ENCODE results near the gene PROZ.
A peak's percentile ranks its signal among the peaks of the same experiment; 100 is the strongest.
"Not testable (repeated sequence)": the region's sequence is repeated elsewhere in the genome, so short reads cannot be mapped to it uniquely, and the experiment has no call there.

PROZ gene

DNA sequence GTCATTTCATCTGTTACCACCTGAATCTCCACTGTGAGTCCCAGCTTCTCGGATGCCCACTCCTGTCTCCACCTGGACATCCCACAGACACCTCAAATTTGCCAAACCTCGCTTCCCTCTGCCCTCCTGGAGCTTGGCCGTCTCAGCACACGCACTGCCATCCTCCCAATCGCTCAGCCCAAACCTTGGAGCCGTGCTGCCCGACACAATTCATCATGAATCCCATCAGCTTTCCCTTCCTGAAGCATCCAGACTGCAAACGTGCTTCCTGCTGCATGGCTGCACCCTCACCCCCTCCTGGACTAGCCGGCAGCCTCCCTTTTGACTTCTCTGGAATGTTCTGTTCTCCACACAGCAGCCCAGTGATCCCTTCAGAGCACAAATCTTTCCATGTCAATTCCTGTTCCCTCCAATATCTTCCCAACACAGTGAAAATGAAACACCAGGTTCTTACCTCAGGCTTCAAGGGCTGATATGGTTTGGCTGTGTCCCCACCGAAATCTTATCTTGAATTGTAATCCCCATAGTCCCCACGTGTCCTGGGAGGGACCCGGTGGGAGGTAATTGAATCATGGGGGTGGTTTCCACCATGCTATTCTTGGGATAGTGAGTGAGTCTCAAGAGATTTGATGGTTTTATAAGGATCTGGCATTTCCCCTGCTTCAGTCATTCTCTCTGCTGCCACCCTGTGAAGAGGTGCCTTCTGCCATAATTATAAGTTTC lies 1.1 kb upstream of the PROZ start:
- no peak for DNase-seq (ENCODE audit: low spot score)

DNA sequence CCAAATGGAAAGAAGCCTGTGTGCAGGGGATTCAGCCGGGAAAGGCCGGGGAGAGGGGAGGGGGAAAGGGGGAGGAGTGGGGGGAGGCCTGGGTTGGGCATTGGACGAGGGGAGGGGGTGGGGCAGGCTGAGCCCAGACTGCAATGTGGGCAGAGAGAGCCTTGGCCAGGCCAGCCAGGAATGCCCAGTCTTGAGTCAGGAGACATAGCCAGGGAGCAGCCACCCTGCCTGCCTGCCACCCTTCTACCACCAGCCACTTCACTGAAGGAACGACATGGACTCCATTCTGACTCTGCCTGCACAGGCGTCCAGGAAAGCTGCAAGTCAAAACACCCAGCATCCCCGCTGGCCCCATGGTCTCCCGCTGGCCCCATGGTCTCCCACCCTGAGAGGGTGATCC lies 498 bp downstream of the PROZ start:
- DNase-seq (ENCODE audit: low spot score), result no peak

DNA sequence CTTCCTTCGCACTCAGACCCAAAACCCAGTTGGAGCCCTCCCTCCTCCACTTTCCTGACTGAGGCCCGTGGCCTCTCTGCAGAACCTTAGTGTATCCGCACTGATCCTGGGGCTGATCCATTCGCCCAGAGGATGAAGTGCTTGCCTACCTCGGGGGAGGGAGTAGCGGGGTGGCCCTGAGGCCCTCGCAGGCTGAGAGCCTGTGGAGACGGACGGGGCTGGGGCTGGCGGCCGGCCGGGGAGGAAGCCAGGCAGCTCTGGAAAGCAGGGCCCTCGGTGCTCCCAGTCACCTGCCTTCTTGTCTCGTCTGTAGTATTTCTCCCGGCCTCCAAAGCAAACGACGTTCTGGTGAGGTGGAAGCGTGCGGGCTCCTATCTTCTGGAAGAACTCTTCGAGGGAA lies 1.3 kb downstream of the PROZ start:
- DNase-seq (ENCODE audit: low spot score), result no peak

DNA sequence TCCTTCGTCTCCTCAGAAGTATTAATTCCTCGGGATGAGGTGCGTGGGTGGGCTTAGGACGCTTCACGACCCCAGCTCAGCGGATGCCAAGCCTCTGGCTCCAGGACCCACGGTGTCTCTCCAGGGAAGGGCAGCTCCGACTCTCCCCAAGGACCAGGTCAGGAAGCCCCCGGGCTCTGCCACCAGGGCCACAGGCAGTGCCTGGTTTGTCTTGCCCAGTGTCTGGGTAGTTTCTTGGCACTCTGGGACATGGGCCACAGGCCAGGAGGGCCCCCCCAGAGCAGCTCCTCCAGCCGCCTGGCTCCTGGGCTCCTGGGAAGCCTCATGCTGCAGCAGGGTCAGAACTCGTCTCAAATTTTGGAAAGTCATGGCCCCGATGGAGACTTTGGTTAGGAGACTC lies 2.5 kb downstream of the PROZ start:
- no peak for DNase-seq (ENCODE audit: low spot score)

DNA sequence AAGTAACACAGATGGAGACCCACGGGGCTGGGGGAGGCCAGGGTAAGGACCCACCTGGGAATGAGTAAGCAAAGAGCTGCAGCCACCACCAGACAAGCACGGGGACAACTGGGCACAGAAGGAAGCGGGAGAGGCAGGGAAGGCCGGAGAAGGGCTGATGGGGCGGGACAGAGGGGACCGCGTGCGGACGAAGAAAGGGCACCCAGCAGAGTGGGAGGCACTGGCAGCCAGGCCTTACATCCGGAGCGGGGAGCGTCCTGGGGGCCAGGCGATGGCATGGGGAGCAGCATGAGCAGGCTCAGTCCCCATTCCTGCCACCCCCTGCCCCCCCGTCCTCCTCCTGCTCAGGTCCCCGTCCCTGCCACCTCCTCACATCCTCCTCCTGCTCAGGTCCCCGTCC lies 3.0 kb downstream of the PROZ start:
- DNase-seq (ENCODE audit: low spot score), result no peak

DNA sequence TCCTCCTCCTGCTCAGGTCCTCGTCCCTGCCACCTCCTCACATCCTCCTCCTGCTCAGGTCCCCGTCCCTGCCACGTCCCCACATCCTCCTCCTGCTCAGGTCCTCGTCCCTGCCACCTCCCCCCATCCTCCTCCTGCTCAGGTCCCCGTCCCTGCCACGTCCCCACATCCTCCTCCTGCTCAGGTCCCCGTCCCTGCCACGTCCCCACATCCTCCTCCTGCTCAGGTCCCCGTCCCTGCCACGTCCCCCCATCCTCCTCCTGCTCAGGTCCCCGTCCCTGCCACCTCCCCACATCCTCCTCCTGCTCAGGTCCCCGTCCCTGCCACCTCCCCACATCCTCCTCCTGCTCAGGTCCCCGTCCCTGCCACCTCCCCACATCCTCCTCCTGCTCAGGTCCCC lies 3.5 kb downstream of the PROZ start:
- DNase-seq (ENCODE audit: low spot score), result not testable (repeated sequence)

DNA sequence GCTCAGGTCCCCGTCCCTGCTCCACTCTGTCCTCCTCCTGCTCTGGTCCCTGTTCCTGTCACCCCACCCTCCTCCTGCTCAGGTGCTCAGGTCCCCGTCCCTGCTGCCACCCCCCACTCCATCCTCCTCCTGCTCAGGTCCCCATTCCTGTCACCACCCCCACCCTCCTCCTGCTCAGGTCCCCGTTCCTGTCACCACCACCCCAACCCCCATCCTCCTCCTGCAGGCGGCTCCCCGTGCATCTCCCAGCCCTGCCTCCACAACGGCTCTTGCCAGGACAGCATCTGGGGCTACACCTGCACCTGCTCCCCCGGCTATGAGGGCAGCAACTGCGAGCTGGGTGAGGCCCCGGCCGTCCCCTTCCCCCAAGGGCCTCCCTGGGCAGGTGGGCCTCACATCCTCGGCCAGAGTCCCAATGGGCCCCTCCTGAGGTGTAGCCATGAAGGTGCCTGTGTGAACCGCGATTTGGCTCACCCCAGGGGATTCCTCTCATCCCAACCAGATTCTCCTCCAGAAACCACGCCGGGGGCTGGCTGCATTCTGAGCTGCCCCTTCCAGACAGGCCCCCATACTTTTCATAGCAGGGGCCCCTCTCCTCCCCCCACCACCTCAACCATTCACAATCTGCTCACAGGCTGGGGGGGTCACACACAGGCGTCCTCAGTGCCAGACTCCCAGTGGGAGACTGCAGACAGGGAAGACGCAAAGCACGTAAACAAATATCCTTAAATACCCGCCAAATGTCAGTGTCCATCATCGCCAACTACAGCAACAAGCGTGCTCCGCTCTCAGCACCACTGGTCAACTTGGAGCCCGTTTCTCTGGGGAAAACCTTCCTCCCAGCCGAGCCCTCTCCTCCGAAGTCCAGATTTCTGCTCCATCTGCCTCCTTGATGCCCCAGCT lies 4.6 kb downstream of the PROZ start:
- no peak for DNase-seq (ENCODE audit: low spot score)

DNA sequence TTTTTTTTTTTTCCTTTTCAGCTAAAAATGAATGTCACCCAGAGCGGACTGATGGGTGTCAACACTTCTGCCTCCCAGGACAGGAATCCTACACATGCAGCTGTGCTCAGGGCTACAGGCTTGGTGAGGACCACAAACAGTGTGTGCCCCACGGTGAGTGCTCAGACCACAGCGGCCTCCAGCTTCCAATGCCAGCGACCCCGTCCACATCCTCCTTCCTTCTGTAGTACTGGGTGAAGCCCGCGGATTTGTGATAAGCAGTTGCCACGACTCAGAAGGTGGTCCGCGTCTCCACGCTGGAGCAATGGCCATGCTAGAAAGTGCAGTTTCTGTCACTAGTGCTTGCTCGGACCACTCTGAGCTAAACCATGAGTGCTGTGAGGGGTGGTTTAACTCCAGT lies 6.0 kb downstream of the PROZ start:
- no peak for DNase-seq (ENCODE audit: low spot score)

DNA sequence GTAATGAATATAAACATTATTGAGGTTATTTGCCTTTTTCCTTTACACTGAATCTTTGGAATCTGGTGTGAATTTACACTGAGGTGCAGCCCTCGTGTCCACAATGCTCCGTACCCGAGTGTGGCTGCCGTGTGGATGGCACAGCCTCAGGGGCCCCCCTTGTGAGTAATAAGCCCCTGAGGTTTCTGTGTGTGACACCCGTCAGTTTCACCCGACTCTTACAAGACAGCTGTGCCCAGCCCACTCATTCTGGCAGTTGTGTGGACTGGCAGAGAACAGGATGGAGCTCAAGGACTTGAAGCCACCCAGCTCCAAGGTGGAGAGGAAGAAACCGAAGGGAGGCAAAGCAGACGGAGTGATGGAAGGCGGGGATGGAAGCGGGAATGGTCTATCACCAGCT lies 7.8 kb downstream of the PROZ start:
- no peak for DNase-seq (ENCODE audit: low spot score)

DNA sequence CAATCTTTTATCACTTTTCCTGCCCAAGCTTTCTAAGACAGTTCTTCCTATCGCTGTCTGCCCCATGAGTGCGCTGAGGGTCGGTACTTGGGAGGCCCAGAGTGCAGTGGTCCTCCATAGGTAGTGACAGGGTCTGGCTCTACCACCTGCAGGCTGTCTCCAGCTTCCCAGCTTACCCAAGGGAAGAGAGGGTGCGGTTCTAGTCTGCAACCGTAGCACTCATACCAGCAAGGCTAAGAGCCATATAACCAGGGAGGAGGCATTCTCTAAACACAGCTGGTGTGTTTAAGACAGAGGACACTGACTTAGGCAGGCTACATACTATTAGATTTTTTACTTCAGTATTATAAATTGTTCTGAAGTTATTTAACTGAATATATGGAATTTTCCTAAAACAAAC lies 8.2 kb downstream of the PROZ start:
- DNase-seq (ENCODE audit: low spot score), result no peak

DNA sequence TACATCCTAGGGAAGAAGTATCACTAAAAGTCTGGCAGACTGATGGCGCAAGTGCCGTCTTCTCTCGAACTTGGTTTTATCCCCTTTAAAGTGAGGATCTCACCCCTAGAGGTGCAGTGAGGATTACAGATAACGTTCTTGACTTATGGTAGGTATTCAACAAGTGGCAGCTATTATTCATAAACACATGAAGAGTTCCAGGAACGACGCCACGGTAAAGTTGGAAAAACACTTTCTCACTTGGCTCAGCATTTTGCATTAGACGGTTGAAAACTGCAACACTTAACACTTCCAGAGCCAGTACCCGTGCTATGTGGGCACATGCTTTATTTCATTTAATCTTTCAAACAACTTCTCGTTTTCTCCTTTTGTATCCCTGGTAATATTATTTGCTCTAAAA lies 8.7 kb downstream of the PROZ start:
- DNase-seq (ENCODE audit: low spot score), result no peak

DNA sequence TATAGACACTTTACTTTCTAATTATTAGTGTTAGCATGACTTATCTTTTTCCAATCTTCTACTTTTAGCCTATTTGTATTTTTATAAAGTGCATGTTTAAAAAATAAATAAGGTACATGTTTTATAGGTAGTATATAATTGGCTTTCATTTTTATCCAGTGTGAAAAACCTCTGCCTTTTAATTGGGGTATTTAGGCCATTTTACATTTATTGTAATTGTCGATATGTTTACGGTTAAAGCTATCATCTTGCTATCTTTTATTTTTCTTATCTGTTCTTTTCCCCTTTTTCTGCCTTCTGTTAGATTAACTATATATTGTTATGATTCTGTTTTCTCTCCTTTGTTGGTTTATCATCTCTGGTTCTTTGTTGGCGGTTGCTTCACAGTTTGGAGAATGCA lies 9.1 kb downstream of the PROZ start:
- no peak for DNase-seq (ENCODE audit: low spot score)

DNA sequence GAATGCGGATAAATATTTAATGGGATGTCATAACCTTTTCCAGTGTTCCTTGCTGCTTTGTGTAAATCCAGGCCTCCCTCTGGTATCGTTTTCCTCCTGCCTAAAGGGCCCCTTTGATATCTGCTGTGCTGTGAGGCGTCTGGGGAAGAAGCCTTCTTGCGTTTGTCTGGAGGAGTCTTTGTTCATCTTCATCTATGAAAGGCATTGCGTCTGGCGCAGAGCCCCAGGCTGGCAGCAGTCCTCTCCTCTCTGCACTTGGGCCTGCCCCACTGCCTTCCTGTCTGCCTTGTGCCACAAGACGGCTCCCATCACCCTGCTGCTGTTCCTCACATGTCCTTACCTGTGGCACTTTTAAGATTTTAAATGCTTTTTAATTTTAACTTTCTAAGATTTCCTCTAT lies 9.8 kb downstream of the PROZ start:
- DNase-seq (ENCODE audit: low spot score), result no peak

DNA sequence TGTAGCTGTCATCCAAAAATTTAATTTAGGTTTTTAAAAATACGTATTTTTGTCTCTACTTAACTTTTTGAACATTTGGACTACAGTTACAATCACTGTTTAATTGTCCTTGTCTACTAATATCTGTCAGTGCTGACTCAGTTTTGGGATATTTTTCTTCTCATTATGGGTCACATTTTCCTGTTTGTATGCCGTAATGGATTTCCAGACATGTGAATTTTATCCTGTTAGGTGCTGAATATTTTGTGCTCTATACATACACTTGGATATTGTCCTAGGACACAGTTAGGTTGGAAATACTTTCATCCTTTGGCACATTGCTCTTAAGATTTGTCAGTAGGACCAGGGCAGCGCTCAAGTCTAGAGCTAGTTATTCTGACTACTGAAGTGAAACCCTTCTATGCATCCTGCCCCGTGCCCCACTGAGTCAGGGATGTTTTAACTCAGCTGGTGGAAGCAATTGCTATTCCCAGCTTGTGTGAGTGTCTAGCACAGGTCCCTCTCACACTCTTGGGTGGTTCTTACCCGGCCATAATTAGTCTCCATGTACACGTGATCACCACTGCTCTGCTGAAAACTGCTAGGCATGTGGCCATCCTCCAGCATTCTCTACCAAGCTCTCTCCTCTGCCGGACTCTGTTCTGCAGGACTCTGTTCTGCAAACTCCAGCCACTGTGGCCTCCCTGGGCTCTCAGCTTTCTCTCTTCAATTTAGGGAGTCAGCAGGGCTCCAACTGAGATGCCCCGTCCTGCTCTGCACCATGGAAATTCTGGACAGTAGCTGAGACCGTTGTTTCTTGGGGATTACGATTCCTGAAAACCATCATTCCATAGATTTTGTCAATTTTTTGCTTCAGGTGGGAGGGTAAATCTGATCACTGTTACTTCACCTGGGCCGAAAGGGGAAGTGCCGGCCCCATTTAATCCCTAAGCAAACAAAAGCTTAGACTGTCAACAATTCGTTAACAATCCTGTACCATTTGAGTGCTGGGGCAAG lies 11.1 kb downstream of the PROZ start:
- no peak for DNase-seq (ENCODE audit: low spot score)

DNA sequence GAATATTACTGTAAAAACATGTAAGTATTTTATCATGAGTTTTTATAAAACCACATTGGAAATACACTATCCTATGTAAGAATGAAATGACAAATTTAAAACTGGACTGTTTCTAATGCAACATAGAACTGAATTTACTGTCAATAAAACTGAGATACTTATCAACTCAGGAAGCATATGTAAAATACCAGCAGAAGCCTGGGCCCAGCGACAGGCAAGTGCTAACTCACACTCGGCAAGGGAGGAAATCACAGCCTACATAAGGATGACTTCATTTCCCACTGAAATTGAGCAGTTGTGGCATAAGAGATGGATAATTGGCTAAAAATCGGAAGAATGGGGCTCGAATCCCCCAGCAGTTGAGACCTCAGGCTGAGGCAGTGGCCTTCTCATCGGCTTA lies 12.1 kb downstream of the PROZ start:
- no peak for DNase-seq (ENCODE audit: low spot score)

DNA sequence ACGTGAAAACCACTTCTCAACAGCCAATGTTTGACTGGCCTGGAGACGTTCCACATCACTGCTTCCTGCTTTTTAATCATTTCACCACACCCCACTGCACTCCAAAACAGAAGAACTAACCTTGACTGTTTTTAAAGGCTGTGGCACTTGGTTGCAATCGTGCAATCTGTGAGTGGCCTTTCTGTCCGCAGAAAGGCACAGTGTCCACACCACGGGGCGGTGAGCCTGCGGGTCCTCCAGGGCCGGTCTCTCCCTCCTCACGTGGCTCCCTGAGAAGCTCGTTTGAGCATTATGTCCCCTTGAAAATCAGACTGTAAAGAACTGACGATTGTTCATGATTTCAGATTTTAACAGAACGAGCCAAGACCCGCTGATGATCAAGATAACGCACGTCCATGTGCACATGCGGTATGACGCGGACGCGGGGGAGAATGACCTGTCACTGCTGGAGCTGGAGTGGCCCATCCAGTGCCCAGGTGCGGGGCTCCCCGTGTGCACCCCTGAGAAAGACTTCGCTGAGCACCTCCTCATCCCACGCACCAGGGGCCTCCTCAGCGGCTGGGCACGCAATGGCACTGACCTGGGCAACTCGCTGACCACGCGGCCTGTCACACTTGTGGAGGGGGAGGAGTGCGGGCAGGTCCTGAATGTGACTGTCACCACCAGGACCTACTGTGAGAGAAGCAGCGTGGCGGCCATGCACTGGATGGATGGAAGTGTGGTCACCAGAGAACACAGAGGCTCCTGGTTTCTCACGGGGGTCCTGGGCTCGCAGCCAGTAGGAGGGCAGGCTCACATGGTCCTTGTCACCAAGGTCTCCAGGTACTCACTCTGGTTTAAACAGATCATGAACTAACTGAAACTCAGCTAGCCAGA lies 13.0 kb downstream of the PROZ start:
- DNase-seq (ENCODE audit: low spot score), result no peak

DNA sequence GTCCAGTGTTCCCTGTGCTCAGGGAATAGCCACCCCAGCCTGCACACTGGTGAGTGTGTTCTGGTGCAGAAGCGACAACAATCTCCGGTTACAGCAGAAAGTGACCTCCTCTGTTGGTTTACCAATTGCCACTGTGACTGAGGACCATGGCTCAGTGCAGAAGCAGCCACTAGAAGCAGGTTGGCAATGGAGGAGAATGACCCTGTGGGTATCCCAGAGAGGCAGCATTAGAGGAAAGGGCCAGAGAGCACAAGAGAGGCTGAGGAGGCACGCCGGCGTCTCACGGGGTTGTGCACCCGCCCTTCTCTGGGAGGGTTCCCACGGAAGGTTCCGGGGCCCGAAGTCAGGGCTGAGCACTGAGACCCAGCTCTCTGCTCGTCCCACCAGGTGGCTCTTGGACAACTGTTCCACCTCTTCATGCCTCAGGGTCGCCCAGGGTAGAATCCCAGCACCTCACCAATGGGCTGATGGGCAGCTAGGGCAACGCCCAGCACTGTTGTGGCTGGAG lies 14.0 kb downstream of the PROZ start:
- no peak for DNase-seq (ENCODE audit: low spot score)

DNA sequence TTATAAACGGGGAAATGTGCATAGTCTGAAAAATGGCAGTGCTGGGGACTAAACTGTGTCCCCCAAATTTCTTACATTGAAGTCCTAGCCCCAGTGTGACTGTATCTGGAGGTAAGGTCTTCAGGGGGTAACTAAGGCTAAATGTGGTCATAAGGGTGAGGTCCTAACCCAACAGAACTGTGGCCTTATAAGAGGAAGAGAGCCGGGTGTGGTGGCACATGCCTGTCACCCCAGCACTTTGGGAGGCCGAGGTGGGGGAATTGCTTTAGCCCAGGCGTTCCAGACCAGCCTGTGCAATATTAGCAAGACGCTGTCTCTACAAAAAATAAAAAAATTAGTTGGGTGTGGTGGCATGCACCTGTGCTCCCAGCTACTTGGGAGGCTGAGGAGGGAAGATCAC lies 17.8 kb downstream of the PROZ start:
- no peak for DNase-seq (ENCODE audit: low spot score)

DNA sequence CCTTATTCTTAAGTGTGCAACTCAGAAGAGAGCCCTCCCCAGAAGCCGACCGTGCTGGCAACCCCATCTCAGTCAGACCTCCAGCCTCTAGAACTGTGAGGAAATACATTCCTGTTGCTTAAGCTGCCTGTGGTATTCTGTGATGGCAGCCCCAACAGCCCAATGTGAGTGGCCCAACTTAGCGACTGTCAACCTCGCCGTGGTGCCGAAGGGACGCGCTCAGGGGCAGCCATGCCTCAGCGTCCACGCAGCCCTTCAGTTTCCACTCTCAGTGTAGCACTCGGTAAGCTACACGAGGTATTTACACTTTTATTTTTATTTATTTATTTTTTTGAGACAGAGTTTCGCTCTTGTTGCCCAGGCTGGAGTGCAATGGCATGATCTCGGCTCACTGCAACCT lies 18.4 kb downstream of the PROZ start:
- DNase-seq (ENCODE audit: low spot score), result no peak

DNA sequence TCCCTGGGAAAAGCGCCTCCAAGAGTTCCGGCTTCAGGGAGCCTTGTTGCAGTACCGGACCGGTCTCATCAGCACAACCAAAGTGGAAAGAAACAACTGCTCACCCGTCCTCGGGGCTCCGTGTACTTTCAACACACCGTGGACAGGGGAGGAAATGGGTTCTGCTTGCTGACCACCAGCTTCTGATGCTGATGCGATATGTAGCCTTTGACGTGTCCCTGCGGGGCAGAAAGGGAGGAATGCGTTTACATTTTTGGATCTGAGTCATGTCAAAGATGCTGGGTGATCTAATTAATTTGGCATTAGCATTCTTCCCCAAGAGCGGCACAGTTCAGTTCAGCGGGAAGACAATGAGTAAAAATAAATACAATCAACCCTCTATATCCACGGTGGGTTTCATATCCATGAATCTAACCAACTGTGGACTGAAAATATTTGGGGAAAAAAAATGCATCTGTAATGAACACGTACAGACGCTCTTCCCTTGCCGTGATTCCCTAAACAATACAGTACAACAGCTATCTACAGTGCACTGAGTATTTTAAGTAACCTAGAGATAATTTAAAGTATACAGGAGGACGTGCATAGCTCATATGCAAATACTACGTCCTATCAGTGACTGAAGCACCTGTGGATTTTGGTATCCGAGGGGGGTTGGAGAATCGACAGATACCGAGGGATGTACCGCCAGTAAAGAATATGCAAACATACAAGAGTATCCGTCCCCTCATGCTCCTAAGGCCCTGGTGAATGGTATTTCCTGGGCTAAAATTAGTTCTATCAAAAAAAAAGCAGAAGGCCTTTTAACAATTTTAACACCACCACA lies 19.8 kb downstream of the PROZ start:
- peak; percentile 26 for DNase-seq (ENCODE audit: low spot score)

DNA sequence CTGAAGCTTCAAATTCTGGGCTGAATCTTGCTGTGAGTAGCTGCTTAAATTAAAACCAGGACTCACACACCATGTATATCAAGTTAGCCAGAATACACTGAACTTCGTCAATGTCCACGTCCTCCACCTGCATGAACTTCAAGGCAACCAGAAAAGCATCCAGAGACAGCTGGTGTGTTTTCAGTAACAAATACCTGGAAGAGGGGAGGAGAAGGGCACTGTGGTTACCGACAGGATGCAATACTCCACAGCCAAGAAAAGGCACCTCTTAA lies 20.4 kb downstream of the PROZ start:
- DNase-seq (ENCODE audit: low spot score), result no peak

Data from RKO (cell line).